NCI-H2081 treated with DMSO at 0.1 percent for 48 hours (cell line): ENCODE measurements around the gene C20orf141.
"Not testable (repeated sequence)": the region's sequence is repeated elsewhere in the genome, so short reads cannot be mapped to it uniquely, and the experiment has no call there.

Source experiments
- DNase-seq: peaks from one replicate; lab custom pipeline; 2025; lab: John Stamatoyannopoulos, UW

The C20orf141 gene

GRCh38 chr20:2820896-2821869 is 6.4 kb downstream of the C20orf141 start:
- DNase-seq, result no peak

GRCh38 chr20:2822073-2822472 is 7.3 kb downstream of the C20orf141 start:
- DNase-seq, result no peak

GRCh38 chr20:2825761-2826160 is 11.0 kb downstream of the C20orf141 start:
- no peak for DNase-seq

GRCh38 chr20:2826655-2827054 is 11.9 kb downstream of the C20orf141 start:
- no peak for DNase-seq

GRCh38 chr20:2829376-2829775 is 14.6 kb downstream of the C20orf141 start:
- DNase-seq, result no peak

- DNase-seq, result not testable (repeated sequence)
Observed at GRCh38 chr20:2831206-2831605, 16.4 kb downstream of the C20orf141 start.

GRCh38 chr20:2833761-2834160 is 19.0 kb downstream of the C20orf141 start:
- no peak for DNase-seq

- DNase-seq, result no peak
Observed at GRCh38 chr20:2834401-2835110, 19.8 kb downstream of the C20orf141 start.

- no peak for DNase-seq
Observed at GRCh38 chr20:2835331-2835796, 20.6 kb downstream of the C20orf141 start.

GRCh38 chr20:2836035-2836434 is 21.2 kb downstream of the C20orf141 start:
- DNase-seq, result no peak

- no peak for DNase-seq
Observed at GRCh38 chr20:2837221-2837960, 22.6 kb downstream of the C20orf141 start.

GRCh38 chr20:2838170-2838797 is 23.5 kb downstream of the C20orf141 start:
- DNase-seq, result no peak

- no peak for DNase-seq
Observed at GRCh38 chr20:2838847-2839671, 24.3 kb downstream of the C20orf141 start.

GRCh38 chr20:2839732-2840137 is 24.9 kb downstream of the C20orf141 start:
- DNase-seq, result no peak

- no peak for DNase-seq
Observed at GRCh38 chr20:2840138-2840966, 25.6 kb downstream of the C20orf141 start, which contains the start of the genes PCED1A and VPS16. Gene PCED1A, minus strand, starts transcription at chr20:2840655. Its CDS starts 743 bp downstream, at chr20:2839912. Gene VPS16, plus strand, starts transcription at chr20:2840745. Its CDS starts 30 bp downstream, at chr20:2840775.

- no peak for DNase-seq
Observed at GRCh38 chr20:2840967-2841531, 26.3 kb downstream of the C20orf141 start.

- DNase-seq, result no peak
Observed at GRCh38 chr20:2845607-2846006, 30.8 kb downstream of the C20orf141 start.

- no peak for DNase-seq
Observed at GRCh38 chr20:2846698-2847097, 31.9 kb downstream of the C20orf141 start.

- no peak for DNase-seq
Observed at GRCh38 chr20:2847802-2848201, 33.0 kb downstream of the C20orf141 start.
